ENCODE data around the gene ARHGEF40. TPM values are rescaled to one million over a fixed set of nuclear protein-coding genes. Genes with fewer than 3 reads are reported as not detected.
A peak's percentile ranks its signal among the peaks of the same experiment; 100 is the strongest.

Gene ARHGEF40
- polyA plus RNA-seq, 1 experiment: 62.7 TPM

DNA sequence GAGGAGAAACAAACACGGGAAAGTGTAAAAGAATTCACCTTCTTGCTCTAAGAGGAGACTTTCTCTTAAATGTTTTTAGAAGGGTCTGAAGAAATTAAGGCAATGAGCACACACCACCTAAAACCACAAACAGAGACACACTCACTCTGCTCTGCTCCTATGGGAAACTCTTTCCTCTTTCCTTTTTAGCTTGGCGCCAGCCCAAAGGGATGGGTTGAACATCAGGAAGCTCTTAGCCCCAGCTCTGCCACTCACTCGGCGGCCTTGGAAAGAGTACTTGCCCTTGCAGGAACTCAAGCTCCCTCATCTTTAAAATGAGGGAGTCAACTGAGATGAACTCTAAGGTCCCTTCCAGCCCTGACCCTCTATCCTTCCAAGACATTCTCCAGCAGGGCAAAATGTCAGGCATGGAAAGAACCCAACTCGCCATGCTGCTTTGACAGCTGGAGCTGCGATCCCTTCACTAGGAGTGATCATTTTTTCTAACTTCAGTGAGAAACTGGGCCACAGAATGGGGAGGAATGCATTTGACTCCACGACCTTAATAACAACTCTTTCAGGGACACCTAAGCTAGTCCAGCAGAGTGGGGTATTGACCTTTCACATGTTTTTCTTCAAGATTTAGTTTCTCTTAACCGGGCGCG, 13.5 kb upstream of the ARHGEF40 start:
- TF ChIP-seq, protein P1, sequence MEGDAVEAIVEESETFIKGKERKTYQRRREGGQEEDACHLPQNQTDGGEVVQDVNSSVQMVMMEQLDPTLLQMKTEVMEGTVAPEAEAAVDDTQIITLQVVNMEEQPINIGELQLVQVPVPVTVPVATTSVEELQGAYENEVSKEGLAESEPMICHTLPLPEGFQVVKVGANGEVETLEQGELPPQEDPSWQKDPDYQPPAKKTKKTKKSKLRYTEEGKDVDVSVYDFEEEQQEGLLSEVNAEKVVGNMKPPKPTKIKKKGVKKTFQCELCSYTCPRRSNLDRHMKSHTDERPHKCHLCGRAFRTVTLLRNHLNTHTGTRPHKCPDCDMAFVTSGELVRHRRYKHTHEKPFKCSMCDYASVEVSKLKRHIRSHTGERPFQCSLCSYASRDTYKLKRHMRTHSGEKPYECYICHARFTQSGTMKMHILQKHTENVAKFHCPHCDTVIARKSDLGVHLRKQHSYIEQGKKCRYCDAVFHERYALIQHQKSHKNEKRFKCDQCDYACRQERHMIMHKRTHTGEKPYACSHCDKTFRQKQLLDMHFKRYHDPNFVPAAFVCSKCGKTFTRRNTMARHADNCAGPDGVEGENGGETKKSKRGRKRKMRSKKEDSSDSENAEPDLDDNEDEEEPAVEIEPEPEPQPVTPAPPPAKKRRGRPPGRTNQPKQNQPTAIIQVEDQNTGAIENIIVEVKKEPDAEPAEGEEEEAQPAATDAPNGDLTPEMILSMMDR (IDR thresholded peaks at IDR 0.05; ENCODE audit: insufficient read depth, low read depth, low read length): no peak
- ChIA-PET CTCF (interaction anchor here (0.7 to 3.3 kb wide), 9 partner anchors 10 to 49 kb away, joined by 3 to 18 read pairs (median 5); no protein-coding TSS in a partner anchor), POLR2A (no interaction called here)
- Histone ChIP-seq H3K36me3 (ENCODE audit: control insufficient read depth, insufficient read depth, low read length) (no peaks in the 10 kb centered on the region), H3K27me3 (ENCODE audit: control insufficient read depth, insufficient read depth, low read length) (no peaks in the 10 kb centered on the region), H3K4me3 (ENCODE audit: low read depth, low read length) (no peak overlapping the region)
- DNase-seq (ENCODE audit: low read depth): no peak

DNA sequence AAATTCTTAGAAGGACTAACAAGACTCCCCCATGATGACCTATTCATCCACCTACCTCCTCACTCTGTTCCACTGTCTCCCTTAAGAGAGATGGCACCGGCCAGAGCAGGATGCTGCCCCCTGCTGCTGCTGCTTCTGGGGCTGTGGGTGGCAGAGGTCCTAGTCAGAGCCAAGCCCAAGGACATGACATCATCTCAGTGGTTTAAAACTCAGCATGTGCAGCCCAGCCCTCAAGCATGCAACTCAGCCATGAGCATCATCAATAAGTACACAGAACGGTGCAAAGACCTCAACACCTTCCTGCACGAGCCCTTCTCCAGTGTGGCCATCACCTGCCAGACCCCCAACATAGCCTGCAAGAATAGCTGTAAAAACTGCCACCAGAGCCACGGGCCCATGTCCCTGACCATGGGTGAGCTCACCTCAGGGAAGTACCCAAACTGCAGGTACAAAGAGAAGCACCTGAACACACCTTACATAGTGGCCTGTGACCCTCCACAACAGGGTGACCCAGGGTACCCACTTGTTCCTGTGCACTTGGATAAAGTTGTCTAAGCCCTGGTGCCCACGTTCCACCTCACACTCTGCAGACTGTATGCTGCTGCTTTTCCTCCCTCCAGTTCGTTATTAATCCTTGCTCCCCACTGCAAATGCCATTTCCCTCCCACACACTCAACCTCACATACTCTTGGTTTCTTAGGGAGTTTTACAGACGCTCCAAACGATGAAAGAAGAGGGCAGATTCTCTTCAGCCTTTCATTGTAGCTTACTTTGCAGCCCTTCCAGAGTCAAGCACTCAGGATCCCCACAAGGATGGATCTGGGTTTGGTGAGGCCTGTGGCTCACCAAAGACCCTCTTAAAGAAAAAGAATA, 12.1 kb upstream of the ARHGEF40 start, which contains the start of gene RNASE8:
RNASE8 (plus strand) TSS at position 20 of the 873 bp plus-strand sequence; CDS start at position 91, 71 bp downstream.
- DNase-seq (ENCODE audit: low read depth): no peak
- ChIA-PET CTCF (interaction anchor here (0.6 to 3.3 kb wide), 9 partner anchors 9 to 1176 kb away, joined by 3 to 18 read pairs (median 6); no protein-coding TSS in a partner anchor), POLR2A (no interaction called here)
- H3K4me3 ChIP-seq (ENCODE audit: low read depth, low read length): no peak within 1 kb of the TSS
- TF ChIP-seq, protein P1 (IDR thresholded peaks at IDR 0.05; ENCODE audit: insufficient read depth, low read depth, low read length): peak; percentile 39
- H3K36me3 ChIP-seq (ENCODE audit: control insufficient read depth, insufficient read depth, low read length): no peaks in the 10 kb centered on the region
- no peaks in the 10 kb centered on the region for H3K27me3 ChIP-seq (ENCODE audit: control insufficient read depth, insufficient read depth, low read length)

DNA sequence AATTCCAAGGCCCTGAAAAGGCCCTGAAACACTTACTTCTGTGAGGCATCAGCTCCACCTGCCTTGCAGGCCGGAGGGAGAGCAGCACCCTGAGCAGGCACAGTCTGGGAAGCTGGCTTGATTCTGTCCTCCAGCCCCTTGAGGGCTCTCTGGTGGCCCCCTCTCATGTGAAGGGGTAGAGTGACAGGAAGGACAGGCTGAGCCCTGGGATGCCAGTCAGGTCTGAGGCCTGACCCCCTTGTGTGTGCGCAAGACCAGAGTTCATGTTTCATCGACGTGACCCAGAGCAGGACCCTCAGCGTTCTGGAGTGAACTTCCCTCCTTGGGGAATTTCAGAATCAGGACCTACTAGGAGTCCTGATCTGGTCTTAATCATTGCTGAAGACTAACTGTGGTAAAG, 11.2 kb upstream of the ARHGEF40 start:
- TF ChIP-seq, protein P1 (IDR thresholded peaks at IDR 0.05; ENCODE audit: insufficient read depth, low read depth, low read length): no peak
- H3K4me3 ChIP-seq (ENCODE audit: low read depth, low read length): no peak overlapping the region
- no peak for DNase-seq (ENCODE audit: low read depth)
- ChIA-PET POLR2A (no interaction called here), CTCF (interaction anchor here (0.6 to 3.3 kb wide), 4 partner anchors 19 to 198 kb away, joined by 3 to 18 read pairs (median 5); no protein-coding TSS in a partner anchor)
- H3K36me3 ChIP-seq (ENCODE audit: control insufficient read depth, insufficient read depth, low read length): no peaks in the 10 kb centered on the region
- no peaks in the 10 kb centered on the region for H3K27me3 ChIP-seq (ENCODE audit: control insufficient read depth, insufficient read depth, low read length)

DNA sequence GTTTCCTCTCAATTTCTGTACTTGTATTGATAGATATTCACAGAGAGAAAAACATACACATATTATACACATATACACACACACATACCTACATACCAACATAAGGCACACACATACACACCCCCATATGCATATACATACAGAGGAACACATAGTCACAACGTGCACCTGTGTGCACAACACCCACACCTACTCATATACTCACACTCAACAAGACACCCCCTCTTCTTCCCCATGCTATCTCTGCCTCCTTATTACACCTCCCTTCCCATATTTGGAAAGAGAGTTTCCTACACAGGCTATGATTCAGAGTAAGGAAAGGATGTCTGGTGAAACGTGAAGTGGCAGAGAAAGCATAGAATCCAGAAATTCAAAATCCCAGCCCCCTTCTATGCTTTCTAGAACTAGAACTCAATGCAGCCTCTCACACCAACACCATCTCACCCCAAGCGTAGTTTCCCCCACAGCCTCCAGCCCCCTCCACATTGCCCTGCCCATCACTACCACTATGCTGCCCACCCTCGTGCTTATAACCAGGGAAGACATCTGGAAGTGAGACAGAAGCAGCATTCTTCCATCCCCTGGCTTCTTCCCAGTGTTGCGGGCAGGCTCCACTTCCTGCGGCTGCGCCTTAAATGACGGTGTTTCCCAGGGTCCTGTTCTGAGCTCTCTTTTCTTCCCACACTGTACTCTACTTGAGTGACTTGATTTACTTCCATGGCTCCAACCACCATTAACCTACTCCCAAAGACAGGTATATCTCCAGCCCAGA, 10.1 kb upstream of the ARHGEF40 start:
- TF ChIP-seq, protein P1 (IDR thresholded peaks at IDR 0.05; ENCODE audit: insufficient read depth, low read depth, low read length): no peak
- DNase-seq (ENCODE audit: low read depth): no peak
- H3K36me3 ChIP-seq (ENCODE audit: control insufficient read depth, insufficient read depth, low read length): no peaks in the 10 kb centered on the region
- no peaks in the 10 kb centered on the region for H3K27me3 ChIP-seq (ENCODE audit: control insufficient read depth, insufficient read depth, low read length)
- no peak overlapping the region for H3K4me3 ChIP-seq (ENCODE audit: low read depth, low read length)
- CTCF ChIA-PET: interaction anchor here (0.7 to 9.5 kb wide), 7 partner anchors 9 to 45 kb away, joined by 3 to 193 read pairs (median 5); partner anchors contain the start of gene ZNF219
- POLR2A ChIA-PET: no interaction called here
